Adipocyte (in vitro differentiated cells): Measurements from ENCODE around the gene PHLPP1.

Experiments used
- DNase-seq: peaks from one replicate; pipeline ENCODE4 v3.0.0-alpha.2; 2015; ENCODE audit warnings: low read depth
- H3K27me3 ChIP-seq: replicated peaks from 2 replicates; pipeline ENCODE4 v1.7.0; 2013; ENCODE audit warnings: mild to moderate bottlenecking, low read length, moderate library complexity; ENCODE audit not compliant: control insufficient read depth, insufficient read depth
- H3K36me3 ChIP-seq: 2 replicates; pipeline ENCODE4 v1.7.0; 2013; ENCODE audit warnings: low read length, mild to moderate bottlenecking, moderate library complexity; ENCODE audit not compliant: control insufficient read depth, insufficient read depth, severe bottlenecking
- H3K4me1 ChIP-seq: 2 replicates; pipeline ENCODE4 v1.7.0; 2013; ENCODE audit warnings: mild to moderate bottlenecking, low read length, moderate library complexity; ENCODE audit not compliant: control insufficient read depth, insufficient read depth
- H3K4me3 ChIP-seq: 2 replicates; pipeline ENCODE4 v1.7.0; 2013; ENCODE audit warnings: mild to moderate bottlenecking, low read length, moderate library complexity
- H3K9ac ChIP-seq: 2 replicates; pipeline ENCODE4 v1.7.0; 2013; ENCODE audit warnings: mild to moderate bottlenecking, low read length, moderate library complexity
- H3K9me3 ChIP-seq: 2 replicates; pipeline ENCODE4 v1.7.0; 2013; ENCODE audit warnings: mild to moderate bottlenecking, low read length, moderate library complexity; ENCODE audit not compliant: control insufficient read depth

The PHLPP1 gene

DNA sequence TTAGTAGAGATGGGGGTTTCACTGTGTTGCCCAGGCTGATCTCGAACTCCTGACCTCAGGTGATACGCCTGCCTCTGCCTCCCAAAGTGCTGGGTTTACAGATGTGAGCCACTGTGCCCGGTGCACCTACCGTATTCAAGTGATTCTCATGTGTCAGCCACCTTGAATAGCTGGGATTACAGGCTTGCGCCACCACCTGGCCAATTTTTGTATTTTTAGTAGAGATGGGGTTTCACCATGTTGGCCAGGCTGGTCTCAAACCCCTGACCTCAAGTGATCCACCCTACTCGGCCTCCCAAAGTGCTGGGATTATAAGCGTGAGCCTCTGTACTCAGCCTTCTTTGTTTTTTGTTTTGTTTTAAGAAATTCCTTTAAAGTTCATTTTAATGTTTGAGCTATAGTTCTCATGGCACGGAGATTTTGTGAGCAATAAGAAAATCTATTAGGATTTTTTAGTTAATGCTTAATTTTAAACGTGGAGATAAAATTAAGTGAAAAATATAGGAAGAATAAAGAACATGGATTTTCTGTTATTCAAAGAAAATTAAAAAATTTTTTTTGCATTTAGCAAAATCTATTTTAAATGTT lies 242.6 kb downstream of the PHLPP1 start:
- no peaks in the 10 kb centered on the region for H3K9me3 ChIP-seq
- no peaks in the 10 kb centered on the region for H3K4me1 ChIP-seq
- H3K36me3 ChIP-seq = no peaks in the 10 kb centered on the region
- no peak overlapping the region for H3K4me3 ChIP-seq
- no peaks in the 10 kb centered on the region for H3K27me3 ChIP-seq
- peak; percentile 36 for DNase-seq
- no peak overlapping the region for H3K9ac ChIP-seq

DNA sequence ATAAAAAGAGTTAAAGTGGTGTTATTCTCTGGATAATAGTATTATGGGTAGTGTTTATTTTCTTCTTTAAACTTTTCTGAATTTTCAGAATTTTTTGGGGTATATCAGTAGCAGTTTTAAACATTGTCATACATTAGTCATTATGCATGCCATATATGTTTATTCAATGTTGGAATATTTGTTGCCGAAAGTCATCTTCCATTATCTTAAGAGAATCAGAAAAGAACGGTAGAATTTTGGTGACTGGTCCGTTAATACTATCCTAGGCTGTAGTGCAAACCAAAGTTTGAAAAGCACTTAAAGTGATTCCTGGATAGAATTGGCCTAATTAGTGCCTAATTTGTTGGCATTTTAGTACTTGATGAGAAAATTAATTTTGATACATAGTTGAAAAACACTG lies 244.1 kb downstream of the PHLPP1 start:
- Histone ChIP-seq H3K4me3 (no peak overlapping the region), H3K9me3 (no peaks in the 10 kb centered on the region), H3K4me1 (no peaks in the 10 kb centered on the region), H3K36me3 (no peaks in the 10 kb centered on the region), H3K27me3 (no peaks in the 10 kb centered on the region), H3K9ac (no peak overlapping the region)
- no peak for DNase-seq

DNA sequence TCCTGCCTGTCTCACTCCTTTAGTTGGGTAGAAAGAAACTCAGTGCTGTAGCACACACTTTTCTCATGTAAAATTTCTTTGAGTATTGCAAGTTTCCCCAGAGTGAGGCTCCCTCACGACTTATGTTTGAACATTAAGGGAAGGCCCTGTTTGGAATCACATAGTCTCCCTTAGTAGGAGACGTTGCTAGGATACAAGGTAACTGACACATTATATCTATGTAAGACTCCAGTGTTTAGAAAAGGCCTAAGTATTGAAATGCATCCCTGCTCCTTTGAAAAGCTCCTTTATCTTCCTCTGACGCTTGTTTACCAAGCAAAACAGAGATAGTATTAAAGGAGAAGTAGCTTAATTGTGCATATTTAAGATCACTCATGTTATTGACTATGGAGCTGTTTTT lies 248.2 kb downstream of the PHLPP1 start:
- H3K4me3 ChIP-seq = no peak overlapping the region
- H3K27me3 ChIP-seq = no peaks in the 10 kb centered on the region
- H3K36me3 ChIP-seq = no peaks in the 10 kb centered on the region
- H3K9ac ChIP-seq = no peak overlapping the region
- DNase-seq = no peak
- no peaks in the 10 kb centered on the region for H3K9me3 ChIP-seq
- no peaks in the 10 kb centered on the region for H3K4me1 ChIP-seq

DNA sequence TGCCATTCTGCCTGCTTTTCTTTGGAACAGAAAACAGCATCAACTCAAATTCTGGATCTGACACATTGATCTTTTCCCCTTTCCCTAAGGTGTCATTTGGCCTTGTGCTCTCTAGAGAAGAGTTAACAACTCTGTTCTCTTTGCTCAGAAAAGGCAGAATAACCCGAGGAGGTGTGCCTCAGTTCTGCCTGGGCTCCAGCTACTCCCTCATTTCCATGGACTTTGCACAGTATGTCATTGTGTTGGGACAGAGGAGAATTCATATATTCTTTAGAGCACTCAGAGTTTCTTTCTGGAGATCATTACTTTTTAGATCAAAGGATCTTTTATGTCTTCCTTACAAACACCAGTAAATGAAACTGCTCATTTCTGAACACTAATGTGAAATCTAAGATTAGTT lies 249.1 kb downstream of the PHLPP1 start:
- H3K36me3 ChIP-seq = no peaks in the 10 kb centered on the region
- no peak overlapping the region for H3K9ac ChIP-seq
- no peak overlapping the region for H3K4me3 ChIP-seq
- DNase-seq = no peak
- no peaks in the 10 kb centered on the region for H3K4me1 ChIP-seq
- no peaks in the 10 kb centered on the region for H3K9me3 ChIP-seq
- H3K27me3 ChIP-seq = no peaks in the 10 kb centered on the region

DNA sequence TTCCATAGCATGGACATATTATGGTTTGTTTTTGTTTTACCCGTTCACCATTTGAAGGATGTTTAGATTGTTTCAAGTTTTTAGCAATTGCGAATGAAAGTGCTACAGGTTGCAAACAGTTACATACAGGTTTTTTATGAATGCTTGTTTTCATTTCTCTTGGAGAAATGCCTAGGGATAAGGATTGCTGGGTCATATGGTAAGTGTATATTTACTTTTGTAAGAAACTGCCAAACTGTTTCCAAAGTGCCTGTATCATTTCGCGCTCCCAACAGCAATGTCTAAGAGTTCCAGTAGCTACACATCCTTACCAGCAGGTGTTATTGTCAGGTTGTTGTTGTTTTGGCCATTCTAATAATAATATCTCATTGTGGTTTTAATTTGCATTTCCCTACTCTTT lies 251.7 kb downstream of the PHLPP1 start:
- Histone ChIP-seq H3K9ac (no peak overlapping the region), H3K36me3 (no peaks in the 10 kb centered on the region), H3K9me3 (no peaks in the 10 kb centered on the region), H3K4me3 (no peak overlapping the region), H3K27me3 (no peaks in the 10 kb centered on the region), H3K4me1 (no peaks in the 10 kb centered on the region)
- no peak for DNase-seq

DNA sequence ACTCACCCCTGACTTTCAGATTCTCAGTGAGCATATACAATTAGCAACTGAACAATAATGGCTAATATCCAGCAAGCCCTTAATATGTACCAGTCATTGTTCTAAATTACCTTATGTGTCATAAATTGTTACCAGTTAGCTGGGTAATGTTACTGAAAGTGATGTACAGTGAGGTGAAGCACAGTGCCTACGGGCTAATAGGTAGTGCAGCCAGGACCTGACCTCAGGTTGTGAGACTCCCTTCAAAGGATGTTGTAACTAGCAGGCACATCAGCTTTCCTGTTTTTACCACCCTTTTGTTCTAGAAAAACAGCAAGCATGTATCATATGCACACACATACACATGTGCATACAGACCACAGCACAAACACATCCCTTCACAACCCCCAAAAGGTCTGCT lies 258.3 kb downstream of the PHLPP1 start:
- no peaks in the 10 kb centered on the region for H3K36me3 ChIP-seq

DNA sequence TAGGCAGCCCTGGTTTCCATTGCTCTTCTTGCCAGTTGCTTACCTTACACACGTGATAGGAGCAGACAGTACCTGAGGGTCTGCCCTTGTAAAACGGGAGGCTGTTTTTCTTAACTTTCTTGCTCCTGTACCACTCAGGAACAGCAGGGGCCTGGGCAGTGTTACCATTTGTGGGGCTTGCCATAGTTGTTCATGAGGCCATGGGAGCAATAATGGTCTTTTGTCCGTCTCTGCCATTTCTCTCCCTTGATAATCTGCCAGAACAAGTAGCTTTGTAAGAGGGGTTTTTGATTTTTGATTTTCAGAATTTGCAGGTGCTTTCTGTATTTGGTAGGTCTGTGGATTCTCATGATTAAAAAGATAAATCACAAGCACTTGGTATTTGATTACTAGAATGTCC lies 259.0 kb downstream of the PHLPP1 start:
- no peak for DNase-seq
- no peak overlapping the region for H3K9ac ChIP-seq
- H3K4me3 ChIP-seq = no peak overlapping the region
- no peaks in the 10 kb centered on the region for H3K4me1 ChIP-seq
- no peaks in the 10 kb centered on the region for H3K27me3 ChIP-seq
- H3K9me3 ChIP-seq = no peaks in the 10 kb centered on the region
- no peaks in the 10 kb centered on the region for H3K36me3 ChIP-seq

More for the DNA sequence above, 258.3 kb downstream of the PHLPP1 start:
- DNase-seq = no peak
- Histone ChIP-seq H3K4me1 (no peaks in the 10 kb centered on the region), H3K27me3 (no peaks in the 10 kb centered on the region), H3K9ac (no peak overlapping the region), H3K4me3 (no peak overlapping the region), H3K9me3 (no peaks in the 10 kb centered on the region)

DNA sequence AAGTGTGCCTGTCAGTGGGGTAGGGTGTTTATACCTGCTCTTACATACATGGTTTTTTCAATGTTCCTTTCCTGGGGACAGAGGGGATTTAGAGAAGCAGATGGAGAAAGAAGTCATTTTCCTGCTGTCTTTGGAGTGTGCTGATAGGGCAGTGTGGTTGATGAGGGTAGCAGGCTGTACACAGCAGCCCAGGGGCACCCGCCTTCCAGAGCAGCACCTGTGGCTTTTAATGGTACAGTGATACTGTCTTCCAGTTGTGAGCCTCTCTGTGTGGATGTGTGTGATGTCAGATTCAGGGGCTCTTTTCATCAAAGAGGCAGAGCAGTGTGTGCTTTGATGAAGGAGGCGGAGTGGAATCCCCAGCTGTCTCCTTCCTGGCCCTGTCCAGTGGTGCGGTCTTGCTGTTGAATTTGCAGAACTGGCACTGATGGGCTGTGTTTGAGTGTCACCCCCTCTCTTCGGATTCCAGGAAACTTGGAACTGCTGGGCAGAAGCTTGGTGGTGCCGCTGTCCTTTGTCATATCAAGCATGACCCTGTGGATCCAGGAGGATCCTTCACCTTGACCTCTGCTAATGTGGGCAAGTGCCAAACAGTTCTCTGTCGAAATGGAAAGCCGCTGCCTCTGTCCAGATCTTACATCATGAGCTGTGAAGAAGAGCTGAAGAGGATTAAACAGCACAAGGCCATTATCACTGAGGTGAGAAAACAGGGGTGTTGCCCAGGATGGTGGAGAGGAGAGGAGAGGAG lies 259.8 kb downstream of the PHLPP1 start:
- H3K4me3 ChIP-seq = no peak overlapping the region
- H3K36me3 ChIP-seq = no peaks in the 10 kb centered on the region
- no peaks in the 10 kb centered on the region for H3K9me3 ChIP-seq
- H3K4me1 ChIP-seq = no peaks in the 10 kb centered on the region
- DNase-seq = no peak
- H3K27me3 ChIP-seq = no peaks in the 10 kb centered on the region
- no peak overlapping the region for H3K9ac ChIP-seq

DNA sequence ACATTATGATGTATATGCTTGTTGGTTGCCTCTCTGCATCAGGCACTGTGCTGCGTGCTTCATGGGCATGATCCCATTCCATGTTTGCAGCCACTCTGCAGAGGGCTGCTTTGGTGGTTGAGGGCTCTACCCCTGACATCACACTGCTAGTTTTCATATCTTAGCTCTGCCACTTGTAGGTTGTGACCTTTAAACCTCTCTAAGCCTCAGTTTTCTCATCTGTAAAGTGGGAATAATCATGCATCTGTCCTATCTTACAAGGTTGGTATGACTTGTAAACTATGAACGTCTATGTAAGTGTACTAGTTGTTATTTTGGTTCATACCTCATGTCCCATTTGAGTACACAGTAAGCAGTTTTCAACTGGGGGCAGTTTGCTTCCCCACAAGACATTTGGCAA lies 260.4 kb downstream of the PHLPP1 start:
- Histone ChIP-seq H3K36me3 (no peaks in the 10 kb centered on the region), H3K9ac (no peak overlapping the region), H3K27me3 (no peaks in the 10 kb centered on the region), H3K4me1 (no peaks in the 10 kb centered on the region), H3K4me3 (no peak overlapping the region), H3K9me3 (no peaks in the 10 kb centered on the region)
- DNase-seq = no peak

DNA sequence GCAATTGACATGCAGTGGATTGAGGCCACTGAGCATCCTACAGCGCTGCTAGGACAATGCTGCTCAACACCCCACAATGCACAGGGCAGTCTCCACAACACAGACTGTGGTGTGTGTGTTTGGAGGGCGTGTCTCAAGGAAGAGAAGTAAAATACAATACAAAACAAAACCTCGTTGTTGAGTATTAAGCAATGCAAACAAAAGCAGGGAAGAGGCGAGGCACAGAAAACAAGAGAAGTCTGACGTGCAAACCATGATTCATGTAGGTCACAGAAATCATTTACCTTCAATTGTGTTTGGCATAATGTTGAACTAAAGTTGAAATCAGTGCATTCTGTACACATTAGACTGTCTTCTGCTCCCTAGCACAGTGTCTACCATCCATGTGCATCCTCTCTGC lies 260.9 kb downstream of the PHLPP1 start:
- no peaks in the 10 kb centered on the region for H3K9me3 ChIP-seq
- DNase-seq = no peak
- H3K4me3 ChIP-seq = no peak overlapping the region
- H3K4me1 ChIP-seq = no peaks in the 10 kb centered on the region
- no peaks in the 10 kb centered on the region for H3K36me3 ChIP-seq
- H3K27me3 ChIP-seq = no peaks in the 10 kb centered on the region
- H3K9ac ChIP-seq = no peak overlapping the region

DNA sequence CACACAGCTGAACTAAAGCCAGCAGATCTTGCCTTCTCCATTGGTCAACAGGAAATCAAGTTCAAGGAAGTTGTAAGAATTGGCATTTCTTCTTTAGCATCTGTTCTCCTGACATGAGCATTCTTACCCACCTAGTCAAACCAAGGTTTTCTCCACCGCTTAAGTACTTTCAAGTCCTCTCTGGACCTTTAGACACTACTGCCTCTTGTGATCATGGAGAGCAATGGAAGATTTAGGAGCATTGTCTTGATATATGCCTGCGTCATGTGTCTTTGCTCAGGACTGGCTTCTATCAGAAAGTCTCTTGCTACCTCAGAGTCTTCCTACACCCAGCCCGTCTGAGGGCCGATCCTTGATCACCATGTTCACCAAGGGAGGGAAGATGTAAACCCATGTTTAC lies 262.2 kb downstream of the PHLPP1 start:
- Histone ChIP-seq H3K27me3 (no peaks in the 10 kb centered on the region), H3K9me3 (no peaks in the 10 kb centered on the region), H3K9ac (no peak overlapping the region), H3K4me3 (no peak overlapping the region), H3K36me3 (no peaks in the 10 kb centered on the region), H3K4me1 (no peaks in the 10 kb centered on the region)
- no peak for DNase-seq
